Measurements from ENCODE around the gene SH2D7. TPM values are rescaled to one million over a fixed set of nuclear protein-coding genes. Genes with fewer than 3 reads are reported as not detected.

SH2D7 gene
- total and polyA plus RNA-seq, 2 donors (not counting 3 experiments of a cell fraction or from before 2014, with no cell fraction given), result not detected

DNA sequence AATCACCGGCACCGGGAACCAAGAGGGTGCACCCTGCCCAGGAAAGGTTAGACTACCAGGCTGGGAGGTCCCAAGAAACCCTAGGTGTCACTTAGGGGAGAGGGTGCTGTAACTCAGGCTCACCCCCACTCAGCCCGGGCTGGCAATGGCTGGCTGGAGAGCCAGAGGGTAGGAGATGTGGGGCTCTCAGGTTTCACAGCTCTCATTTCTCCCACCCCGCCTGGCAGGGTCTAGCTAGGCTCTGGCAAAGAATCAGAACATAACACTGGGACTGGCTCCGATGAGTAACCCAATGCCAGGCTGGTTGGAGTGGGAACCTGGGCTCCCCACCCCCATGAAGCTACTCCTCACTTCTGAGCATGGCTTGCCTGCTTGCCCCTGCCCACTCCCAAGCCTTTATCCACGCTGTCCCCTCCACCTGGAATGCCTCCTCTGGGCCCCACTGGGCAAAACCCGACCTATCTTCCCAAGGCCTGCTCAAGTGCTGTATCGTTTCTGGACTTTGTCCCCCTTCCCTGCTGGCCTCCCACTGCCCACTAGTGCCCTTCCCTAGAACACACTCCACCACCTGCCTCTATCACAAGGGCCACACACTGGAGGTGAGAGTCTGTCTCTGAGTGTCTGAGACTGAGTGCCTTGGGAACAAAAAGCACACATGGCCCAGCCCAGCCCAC lies 36.9 kb downstream of the SH2D7 start:
- no peak for DNase-seq (ENCODE audit: low read depth, low spot score)
- intact Hi-C loops (cut with micrococcal nuclease) (no loop called here), dilution Hi-C loops (cut with MboI; ENCODE audit: extremely low pct_ligation_motif_present, low sequenced_read_pairs) (no loop called here)
- no peaks in the 10 kb centered on the region for H3K36me3 ChIP-seq (ENCODE audit: control insufficient read depth in 2 of 2, extremely low read depth in 1 of 2, insufficient read depth in 2 of 2, low read length in 2 of 2)
- TF ChIP-seq CTCF (IDR thresholded peaks at IDR 0.05; ENCODE audit: extremely low read depth in 1 of 2, insufficient read depth in 1 of 2, low read depth in 1 of 2, low read length in 2 of 2), result no peak
- no peak for TF ChIP-seq MAX (IDR thresholded peaks at IDR 0.05; ENCODE audit: insufficient read depth, insufficient read length)
- TF ChIP-seq JUN (IDR thresholded peaks at IDR 0.05; ENCODE audit: borderline replicate concordance, insufficient read depth, insufficient read length, low read depth), result no peak
- TF ChIP-seq POLR2A (IDR thresholded peaks at IDR 0.05; ENCODE audit: low read depth, low read length), result no peak
- TF ChIP-seq MYC (IDR thresholded peaks at IDR 0.05; ENCODE audit: low read depth, low read length), result no peak
- TF ChIP-seq FOS (IDR thresholded peaks at IDR 0.05; ENCODE audit: borderline replicate concordance, insufficient read depth, low read length), result no peak
- TF ChIP-seq POLR2AphosphoS5 (IDR thresholded peaks at IDR 0.05; ENCODE audit: insufficient read depth, low read depth, low read length), result no peak
- TF ChIP-seq GATA2 (IDR thresholded peaks at IDR 0.05; ENCODE audit: insufficient read depth, insufficient read length, low read depth, low read length), result no peak
- no peak for TF ChIP-seq EZH2 (IDR thresholded peaks at IDR 0.05; ENCODE audit: borderline replicate concordance, low read depth, low read length, severe bottlenecking)
- no peaks in the 10 kb centered on the region for H3K9me1 ChIP-seq (replicated peaks; ENCODE audit: control insufficient read depth, extremely low read depth, insufficient read depth, low read length)
- H3K27ac ChIP-seq (ENCODE audit: insufficient read depth, low read depth, low read length), result no peak overlapping the region
- H3K9ac ChIP-seq (replicated peaks; ENCODE audit: extremely low read depth, insufficient read depth, low read length), result no peak overlapping the region
- no peak overlapping the region for H2AFZ ChIP-seq (ENCODE audit: low read depth, low read length)
- H3K4me1 ChIP-seq (ENCODE audit: control insufficient read depth, extremely low read depth, insufficient read depth, low read length), result peaks cover 7% of the 10 kb centered on the region
- H3K4me3 ChIP-seq (replicated peaks in 1 of 3; ENCODE audit: insufficient read depth in 1 of 3, low read depth in 1 of 3, low read length in 3 of 3), result no peak overlapping the region
- POLR2A ChIA-PET, result no interaction called here
- no peak overlapping the region for H3K4me2 ChIP-seq (ENCODE audit: insufficient read depth, low read length)
- no peaks in the 10 kb centered on the region for H4K20me1 ChIP-seq (replicated peaks; ENCODE audit: control insufficient read depth, extremely low read depth, insufficient read depth, low read length)
- no TSS peak for BruUV-seq (replicated peaks)
- CTCF ChIA-PET, result interaction anchor here (1.4 to 7.0 kb wide), 4 partner anchors 16 to 111 kb away, joined by 3 to 50 read pairs (median 21); no protein-coding TSS in a partner anchor
- no peak for FAIRE-seq
- no peaks in the 10 kb centered on the region for H3K27me3 ChIP-seq (ENCODE audit: control insufficient read depth in 2 of 2, insufficient read depth in 2 of 2, low read length in 2 of 2)
- H3K79me2 ChIP-seq (ENCODE audit: control insufficient read depth, insufficient read depth, low read length), result no peaks in the 10 kb centered on the region
- H3K9me3 ChIP-seq (replicated peaks; ENCODE audit: control insufficient read depth, insufficient read depth, low read length), result no peaks in the 10 kb centered on the region
